Stimulated activated CD4-positive, alpha-beta T cell treated with anti-CD3 and anti-CD28 coated beads, TNF-alpha, amount 100 ng/mL, for 4 hours (primary cell): ENCODE measurements around the gene KRTAP9-4.
"Not testable (repeated sequence)": the region's sequence is repeated elsewhere in the genome, so short reads cannot be mapped to it uniquely, and the experiment has no call there.

Experiments used
- DNase-seq, 3 experiments: peaks; one replicate each; pipeline ENCODE4 v3.0.0-alpha.2; 2020; ENCODE audit warnings: low read depth in 3 of 3

KRTAP9-4 gene

GRCh38 chr17:41264599-41264998 is 15.1 kb downstream of the KRTAP9-4 start:
- DNase-seq, result no peak

- no peak for DNase-seq
Observed at GRCh38 chr17:41265078-41265477, 15.6 kb downstream of the KRTAP9-4 start, which contains the start of gene KRTAP9-6. KRTAP9-6 (plus strand) TSS chr17:41265378; CDS start chr17:41265378, 0 bp downstream.

- no peak for DNase-seq
Observed at GRCh38 chr17:41267711-41268110, 18.2 kb downstream of the KRTAP9-4 start.

GRCh38 chr17:41271323-41271722 is 21.8 kb downstream of the KRTAP9-4 start:
- DNase-seq, result not testable (repeated sequence)

GRCh38 chr17:41271858-41272257 is 22.4 kb downstream of the KRTAP9-4 start:
- DNase-seq, result no peak

- not testable (repeated sequence) for DNase-seq
Observed at GRCh38 chr17:41275648-41276190, 26.2 kb downstream of the KRTAP9-4 start, which contains the start of gene KRTAP9-7. KRTAP9-7 (plus strand) TSS chr17:41275698; CDS start chr17:41275698, 0 bp downstream.

- no peak for DNase-seq
Observed at GRCh38 chr17:41278176-41278955, 28.9 kb downstream of the KRTAP9-4 start.

- DNase-seq, result no peak
Observed at GRCh38 chr17:41284043-41284442, 34.6 kb downstream of the KRTAP9-4 start.

GRCh38 chr17:41284546-41284945 is 35.1 kb downstream of the KRTAP9-4 start:
- DNase-seq, result no peak

GRCh38 chr17:41287050-41287449 is 37.6 kb downstream of the KRTAP9-4 start:
- no peak for DNase-seq

- no peak for DNase-seq
Observed at GRCh38 chr17:41294016-41294415, 44.5 kb downstream of the KRTAP9-4 start.

- DNase-seq, result no peak
Observed at GRCh38 chr17:41296846-41297245, 47.4 kb downstream of the KRTAP9-4 start.

- DNase-seq, result no peak
Observed at GRCh38 chr17:41298458-41299135, 49.1 kb downstream of the KRTAP9-4 start.
